Measurements from ENCODE around the gene ADGB.

The ADGB gene

GRCh38 chr6:146829792-146830565 lies 231.2 kb downstream of the ADGB start:
- CTCF ChIA-PET: interaction anchor here (1.3 to 1.7 kb wide), 2 partner anchors 11 to 16 kb away, joined by 3 to 4 read pairs; no protein-coding TSS in a partner anchor
- no peaks in the 10 kb centered on the region for H3K27me3 ChIP-seq (replicated peaks in 2 of 5; ENCODE audit: control insufficient read depth in 4 of 5, insufficient read depth in 5 of 5, low read length in 4 of 5)
- DNase-seq: no peak
- no peak overlapping the region for H3K4me3 ChIP-seq (ENCODE audit: control insufficient read depth in 1 of 7, extremely low read depth in 1 of 7, insufficient read depth in 4 of 7, low read depth in 2 of 7, low read length in 6 of 7)
- 100% methylated on average over 1 of the region's 1 CpG for WGBS (ENCODE audit: insufficient coverage)
- H3K36me3 ChIP-seq (ENCODE audit: control insufficient read depth in 4 of 4, insufficient read depth in 4 of 4, low read length in 3 of 4): no peaks in the 10 kb centered on the region
- peaks cover 0 to 2% (median 0%) of the 10 kb centered on the region in 5 experiments for H3K9me3 ChIP-seq (ENCODE audit: control extremely low read depth in 1 of 5, control insufficient read depth in 4 of 5, insufficient read depth in 2 of 5, low read depth in 1 of 5, low read length in 4 of 5)
- H3K27ac ChIP-seq (ENCODE audit: insufficient read depth in 1 of 2, low read depth in 1 of 2, low read length in 2 of 2, poor library complexity in 1 of 2, severe bottlenecking in 2 of 2): no peak overlapping the region
- POLR2A ChIA-PET: no interaction called here
- no peaks in the 10 kb centered on the region for H3K4me1 ChIP-seq (ENCODE audit: control extremely low read depth in 1 of 4, control insufficient read depth in 4 of 4, insufficient read depth in 4 of 4, low read length in 3 of 4)

GRCh38 chr6:146833157-146833556 lies 234.4 kb downstream of the ADGB start:
- ChIA-PET POLR2A (no interaction called here), CTCF (no interaction called here)
- no peaks in the 10 kb centered on the region for H3K36me3 ChIP-seq (ENCODE audit: control insufficient read depth in 4 of 4, insufficient read depth in 4 of 4, low read length in 3 of 4)

GRCh38 chr6:146840216-146840615 lies 241.4 kb downstream of the ADGB start:
- H3K4me3 ChIP-seq (ENCODE audit: control insufficient read depth in 1 of 7, extremely low read depth in 1 of 7, insufficient read depth in 4 of 7, low read depth in 2 of 7, low read length in 6 of 7): no peak overlapping the region
- POLR2A ChIA-PET: no interaction called here
- WGBS (ENCODE audit: insufficient coverage): no CpG with 5 or more reads among the region's 1 CpG

More at GRCh38 chr6:146833157-146833556, 234.4 kb downstream of the ADGB start:
- Histone ChIP-seq H3K4me1 (ENCODE audit: control extremely low read depth in 1 of 4, control insufficient read depth in 4 of 4, insufficient read depth in 4 of 4, low read length in 3 of 4) (no peaks in the 10 kb centered on the region), H3K27me3 (replicated peaks in 2 of 5; ENCODE audit: control insufficient read depth in 4 of 5, insufficient read depth in 5 of 5, low read length in 4 of 5) (no peaks in the 10 kb centered on the region), H3K9me3 (ENCODE audit: control extremely low read depth in 1 of 5, control insufficient read depth in 4 of 5, insufficient read depth in 2 of 5, low read depth in 1 of 5, low read length in 4 of 5) (peaks cover 0 to 2% (median 0%) of the 10 kb centered on the region in 5 experiments), H3K27ac (ENCODE audit: insufficient read depth in 1 of 2, low read depth in 1 of 2, low read length in 2 of 2, poor library complexity in 1 of 2, severe bottlenecking in 2 of 2) (no peak overlapping the region), H3K4me3 (ENCODE audit: control insufficient read depth in 1 of 7, extremely low read depth in 1 of 7, insufficient read depth in 4 of 7, low read depth in 2 of 7, low read length in 6 of 7) (no peak overlapping the region)
- no CpG with 5 or more reads among the region's 3 CpGs for WGBS (ENCODE audit: insufficient coverage)
- DNase-seq: no peak

DNA sequence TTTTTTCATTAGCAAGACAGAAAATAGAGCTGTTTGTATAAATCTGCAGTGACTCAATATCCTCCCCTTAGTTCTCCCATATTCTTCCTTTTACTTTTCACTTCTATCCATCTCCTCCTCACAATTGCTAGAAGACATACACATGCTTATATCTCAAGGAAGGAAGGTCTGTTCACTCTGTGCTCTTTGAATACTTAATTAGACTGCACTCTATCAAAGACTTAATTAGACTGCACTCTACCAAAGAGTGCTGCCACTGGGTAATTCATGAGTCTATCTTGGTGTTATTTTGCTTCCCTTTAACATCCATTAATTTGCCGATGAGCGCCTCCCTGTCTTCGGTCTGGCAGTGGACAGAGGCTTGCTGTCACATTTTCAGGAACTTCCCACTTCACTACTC lies 241.9 kb downstream of the ADGB start:
- POLR2A ChIA-PET: no interaction called here
- CTCF ChIA-PET: interaction anchor here (0.9 to 1.0 kb wide), 2 partner anchors 11 to 15 kb away, joined by 3 read pairs; no protein-coding TSS in a partner anchor
- no peak overlapping the region for H3K27ac ChIP-seq (ENCODE audit: insufficient read depth in 1 of 2, low read depth in 1 of 2, low read length in 2 of 2, poor library complexity in 1 of 2, severe bottlenecking in 2 of 2)
- no peaks in the 10 kb centered on the region for H3K4me1 ChIP-seq (ENCODE audit: control extremely low read depth in 1 of 4, control insufficient read depth in 4 of 4, insufficient read depth in 4 of 4, low read length in 3 of 4)
- no peaks in the 10 kb centered on the region for H3K27me3 ChIP-seq (replicated peaks in 2 of 5; ENCODE audit: control insufficient read depth in 4 of 5, insufficient read depth in 5 of 5, low read length in 4 of 5)
- no peak overlapping the region for H3K4me3 ChIP-seq (ENCODE audit: control insufficient read depth in 1 of 7, extremely low read depth in 1 of 7, insufficient read depth in 4 of 7, low read depth in 2 of 7, low read length in 6 of 7)
- DNase-seq: no peak
- peaks cover 0 to 8% (median 4%) of the 10 kb centered on the region in 5 experiments for H3K9me3 ChIP-seq (ENCODE audit: control extremely low read depth in 1 of 5, control insufficient read depth in 4 of 5, insufficient read depth in 2 of 5, low read depth in 1 of 5, low read length in 4 of 5)
- 92% methylated on average over 3 of the region's 3 CpGs for WGBS (ENCODE audit: insufficient coverage)
- H3K36me3 ChIP-seq (ENCODE audit: control insufficient read depth in 4 of 4, insufficient read depth in 4 of 4, low read length in 3 of 4): no peaks in the 10 kb centered on the region

More at GRCh38 chr6:146840216-146840615, 241.4 kb downstream of the ADGB start:
- Histone ChIP-seq H3K36me3 (ENCODE audit: control insufficient read depth in 4 of 4, insufficient read depth in 4 of 4, low read length in 3 of 4) (no peaks in the 10 kb centered on the region), H3K4me1 (ENCODE audit: control extremely low read depth in 1 of 4, control insufficient read depth in 4 of 4, insufficient read depth in 4 of 4, low read length in 3 of 4) (no peaks in the 10 kb centered on the region), H3K9me3 (ENCODE audit: control extremely low read depth in 1 of 5, control insufficient read depth in 4 of 5, insufficient read depth in 2 of 5, low read depth in 1 of 5, low read length in 4 of 5) (peaks cover 0 to 6% (median 2%) of the 10 kb centered on the region in 5 experiments), H3K27ac (ENCODE audit: insufficient read depth in 1 of 2, low read depth in 1 of 2, low read length in 2 of 2, poor library complexity in 1 of 2, severe bottlenecking in 2 of 2) (no peak overlapping the region), H3K27me3 (replicated peaks in 2 of 5; ENCODE audit: control insufficient read depth in 4 of 5, insufficient read depth in 5 of 5, low read length in 4 of 5) (no peaks in the 10 kb centered on the region)
- CTCF ChIA-PET: interaction anchor here (1.0 kb wide), 1 partner anchor 14 kb away, joined by 3 read pairs; no protein-coding TSS in a partner anchor
- no peak for DNase-seq

GRCh38 chr6:146847426-146847825 lies 248.7 kb downstream of the ADGB start:
- no peak for DNase-seq
- Histone ChIP-seq H3K4me3 (ENCODE audit: control insufficient read depth in 1 of 7, extremely low read depth in 1 of 7, insufficient read depth in 4 of 7, low read depth in 2 of 7, low read length in 6 of 7) (no peak overlapping the region), H3K36me3 (ENCODE audit: control insufficient read depth in 4 of 4, insufficient read depth in 4 of 4, low read length in 3 of 4) (no peaks in the 10 kb centered on the region), H3K4me1 (ENCODE audit: control extremely low read depth in 1 of 4, control insufficient read depth in 4 of 4, insufficient read depth in 4 of 4, low read length in 3 of 4) (no peaks in the 10 kb centered on the region), H3K27ac (ENCODE audit: insufficient read depth in 1 of 2, low read depth in 1 of 2, low read length in 2 of 2, poor library complexity in 1 of 2, severe bottlenecking in 2 of 2) (no peak overlapping the region), H3K9me3 (ENCODE audit: control extremely low read depth in 1 of 5, control insufficient read depth in 4 of 5, insufficient read depth in 2 of 5, low read depth in 1 of 5, low read length in 4 of 5) (peaks cover 2 to 21% (median 5%) of the 10 kb centered on the region in 5 experiments), H3K27me3 (replicated peaks in 2 of 5; ENCODE audit: control insufficient read depth in 4 of 5, insufficient read depth in 5 of 5, low read length in 4 of 5) (no peaks in the 10 kb centered on the region)
- no CpG with 5 or more reads among the region's 1 CpG for WGBS (ENCODE audit: insufficient coverage)
- CTCF ChIA-PET: interaction anchor here (1.1 kb wide), 1 partner anchor 8 kb away, joined by 3 read pairs; no protein-coding TSS in a partner anchor
- POLR2A ChIA-PET: no interaction called here

- Histone ChIP-seq H3K36me3 (ENCODE audit: control insufficient read depth in 4 of 4, insufficient read depth in 4 of 4, low read length in 3 of 4) (no peaks in the 10 kb centered on the region), H3K4me1 (ENCODE audit: control extremely low read depth in 1 of 4, control insufficient read depth in 4 of 4, insufficient read depth in 4 of 4, low read length in 3 of 4) (no peaks in the 10 kb centered on the region), H3K4me3 (ENCODE audit: control insufficient read depth in 1 of 7, extremely low read depth in 1 of 7, insufficient read depth in 4 of 7, low read depth in 2 of 7, low read length in 6 of 7) (no peak overlapping the region), H3K27me3 (replicated peaks in 2 of 5; ENCODE audit: control insufficient read depth in 4 of 5, insufficient read depth in 5 of 5, low read length in 4 of 5) (no peaks in the 10 kb centered on the region), H3K9me3 (ENCODE audit: control extremely low read depth in 1 of 5, control insufficient read depth in 4 of 5, insufficient read depth in 2 of 5, low read depth in 1 of 5, low read length in 4 of 5) (peaks cover under 1 to 15% (median 2%) of the 10 kb centered on the region in 5 experiments), H3K27ac (ENCODE audit: insufficient read depth in 1 of 2, low read depth in 1 of 2, low read length in 2 of 2, poor library complexity in 1 of 2, severe bottlenecking in 2 of 2) (no peak overlapping the region)
- ChIA-PET CTCF (interaction anchor here (1.2 to 1.6 kb wide), 2 partner anchors 9 to 52 kb away, joined by 3 to 4 read pairs; no protein-coding TSS in a partner anchor), POLR2A (no interaction called here)
- 100% methylated on average over 3 of the region's 6 CpGs for WGBS (ENCODE audit: insufficient coverage)
- no peak for DNase-seq
These were observed 251.6 kb downstream of the ADGB start for GRCh38 chr6:146850238-146850896.

DNA sequence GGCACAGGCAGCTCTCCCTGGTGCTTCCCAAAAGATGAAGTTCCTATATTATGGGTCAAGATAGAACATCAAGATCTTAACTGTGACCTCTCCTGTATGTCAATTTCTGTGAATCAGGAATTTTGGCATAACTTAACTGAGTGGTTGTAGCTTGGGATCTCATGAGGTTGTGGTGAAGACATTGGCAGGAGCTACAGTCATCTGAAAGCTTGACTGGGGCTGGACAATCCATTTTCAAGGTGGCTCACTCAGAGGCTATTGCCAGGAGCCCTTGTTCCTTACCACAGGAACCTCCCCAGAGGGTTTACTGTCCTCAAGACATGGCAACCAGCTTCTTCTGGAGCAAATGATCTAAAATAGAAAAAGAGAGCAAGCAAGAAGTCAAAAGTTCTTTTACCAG lies 252.2 kb downstream of the ADGB start:
- no peak for DNase-seq
- Histone ChIP-seq H3K4me1 (ENCODE audit: control extremely low read depth in 1 of 4, control insufficient read depth in 4 of 4, insufficient read depth in 4 of 4, low read length in 3 of 4) (no peaks in the 10 kb centered on the region), H3K27me3 (replicated peaks in 2 of 5; ENCODE audit: control insufficient read depth in 4 of 5, insufficient read depth in 5 of 5, low read length in 4 of 5) (no peaks in the 10 kb centered on the region), H3K9me3 (ENCODE audit: control extremely low read depth in 1 of 5, control insufficient read depth in 4 of 5, insufficient read depth in 2 of 5, low read depth in 1 of 5, low read length in 4 of 5) (peaks cover 0 to 15% (median 2%) of the 10 kb centered on the region in 5 experiments), H3K36me3 (ENCODE audit: control insufficient read depth in 4 of 4, insufficient read depth in 4 of 4, low read length in 3 of 4) (no peaks in the 10 kb centered on the region), H3K4me3 (ENCODE audit: control insufficient read depth in 1 of 7, extremely low read depth in 1 of 7, insufficient read depth in 4 of 7, low read depth in 2 of 7, low read length in 6 of 7) (no peak overlapping the region), H3K27ac (ENCODE audit: insufficient read depth in 1 of 2, low read depth in 1 of 2, low read length in 2 of 2, poor library complexity in 1 of 2, severe bottlenecking in 2 of 2) (no peak overlapping the region)
- ChIA-PET POLR2A (no interaction called here), CTCF (interaction anchor here (1.2 to 1.6 kb wide), 2 partner anchors 10 to 52 kb away, joined by 3 to 4 read pairs; no protein-coding TSS in a partner anchor)
